Hindlimb muscle (tissue), 1 donor: ENCODE data around the gene CHD5. TPM values are rescaled to one million over a fixed set of nuclear protein-coding genes. Genes with fewer than 3 reads are reported as not detected.

Experiments
- DNase-seq: peaks from one replicate; pipeline ENCODE4 v3.0.0-alpha.2; 2013
- polyA plus RNA-seq: library from polyadenylated mRNA; unstranded; fragments of 120-200 nt; gene quantifications from one replicate; pipeline ENCODE4 v1.2.1, GENCODE V29; 2013; ENCODE audit not compliant: insufficient read length

CHD5 gene
- polyA plus RNA-seq, 1 donor = 0.35 TPM

DNA sequence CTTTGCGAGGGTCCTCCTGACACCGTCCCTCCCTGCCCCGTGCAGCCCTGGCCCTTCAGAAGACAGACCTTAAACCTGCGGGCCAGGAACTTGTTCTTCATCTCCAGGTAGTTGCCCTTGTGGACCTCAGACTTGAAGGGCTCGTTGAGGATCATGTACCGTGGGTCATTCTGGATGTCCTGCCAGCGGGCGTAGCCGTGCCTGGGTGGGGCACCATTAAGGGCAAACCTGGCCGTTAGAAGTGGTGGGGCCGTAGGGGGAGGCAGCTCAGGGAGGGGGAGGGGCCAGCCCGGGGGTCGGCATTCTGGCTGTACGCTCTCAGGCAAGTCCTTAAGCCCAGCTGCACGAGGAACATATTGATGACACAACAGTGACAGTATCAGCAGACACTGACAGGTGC lies 69.8 kb downstream of the CHD5 start:
- no peak for DNase-seq

- no peak for DNase-seq
These were observed 70.4 kb downstream of the CHD5 start for GRCh38 chr1:6109688-6110087.

GRCh38 chr1:6108937-6109614 lies 71.0 kb downstream of the CHD5 start:
- no peak for DNase-seq

GRCh38 chr1:6108476-6108875 lies 71.6 kb downstream of the CHD5 start:
- DNase-seq = no peak

DNA sequence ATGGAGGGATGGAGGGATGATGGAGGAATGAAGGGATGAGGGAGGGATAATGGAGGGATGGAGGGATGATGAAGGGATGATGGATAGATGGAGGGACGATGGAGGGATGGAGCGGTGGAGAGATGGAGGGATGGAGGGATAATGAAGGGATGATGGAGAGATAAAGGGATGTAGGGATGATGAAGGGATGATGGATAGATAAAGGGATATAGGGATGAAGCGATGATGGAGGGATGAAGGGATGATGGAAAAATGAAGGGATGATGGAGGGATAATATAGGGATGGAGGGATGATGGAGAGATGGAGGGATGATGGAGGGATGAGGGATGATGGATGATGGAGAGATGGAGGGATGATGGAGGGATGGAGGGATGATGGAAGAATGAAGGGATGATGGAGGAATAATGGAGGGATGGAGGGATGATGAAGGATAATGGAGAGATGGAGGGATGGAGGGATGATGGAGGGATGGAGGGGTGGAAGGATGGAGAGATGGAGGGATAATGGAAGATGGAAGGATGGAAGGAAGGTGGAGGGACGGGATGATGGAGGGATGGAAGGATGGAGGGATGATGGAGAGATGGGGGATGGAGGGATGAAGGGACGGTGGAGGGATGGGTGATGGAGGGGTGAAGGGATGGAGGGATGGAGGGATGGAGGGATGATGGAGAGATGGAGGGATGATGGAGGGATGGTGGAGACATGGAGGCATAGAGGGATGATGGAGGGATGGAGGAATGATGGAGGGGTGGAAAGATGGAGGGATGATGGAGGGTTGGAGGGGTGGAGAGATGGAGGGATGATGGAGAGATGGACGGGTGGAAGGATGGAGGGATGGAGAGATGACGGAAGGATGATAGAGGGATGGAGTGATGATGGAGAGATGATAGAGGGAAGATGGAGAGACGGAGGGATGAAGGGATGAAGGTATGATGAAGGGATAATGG lies 72.4 kb downstream of the CHD5 start:
- no peak for DNase-seq

GRCh38 chr1:6106977-6107376 lies 73.1 kb downstream of the CHD5 start:
- DNase-seq = no peak

- no peak for DNase-seq
These were observed 73.8 kb downstream of the CHD5 start for GRCh38 chr1:6106321-6106731.

DNA sequence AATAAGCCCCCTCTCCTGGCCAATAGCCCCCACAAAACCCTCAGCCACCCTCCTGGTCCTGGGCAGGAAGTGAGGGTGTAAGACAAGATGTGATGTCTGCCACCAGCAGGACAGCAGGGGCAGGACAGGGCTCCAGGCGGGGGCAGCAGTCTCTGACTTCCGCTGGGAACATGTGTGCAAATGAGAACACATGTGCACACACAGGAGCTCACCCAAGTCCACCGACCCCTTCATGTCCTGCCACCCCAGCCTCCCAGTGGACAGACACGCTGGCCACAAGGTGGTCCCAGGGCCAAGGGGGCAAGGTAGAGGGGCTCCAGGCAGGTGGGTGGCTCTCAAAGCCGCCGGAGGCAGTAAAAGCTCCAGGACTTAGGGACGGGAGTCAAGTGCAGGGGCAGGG lies 74.4 kb downstream of the CHD5 start:
- DNase-seq = no peak

DNA sequence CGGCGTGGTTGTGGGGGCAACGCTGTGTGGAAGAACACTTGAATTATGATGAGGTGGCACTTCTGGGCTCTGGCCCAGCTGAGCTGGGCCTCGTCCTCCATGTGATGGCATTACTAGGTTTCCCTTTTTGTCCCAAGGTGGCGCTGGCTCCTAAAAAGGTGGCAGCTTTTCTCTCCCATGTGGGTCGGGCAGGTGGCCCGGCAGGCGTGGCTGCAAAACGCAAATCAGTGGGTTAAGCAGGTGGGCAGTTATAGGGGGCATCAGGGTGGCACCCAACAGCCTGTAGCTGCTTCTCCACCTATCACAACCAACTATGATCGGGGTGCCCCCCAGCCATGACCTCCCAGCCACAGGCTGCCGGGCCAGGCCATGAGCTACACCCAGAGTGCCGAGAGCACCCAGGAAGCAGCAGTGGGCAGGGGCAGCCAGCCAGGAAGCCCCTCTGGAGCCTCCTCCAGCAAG lies 74.9 kb downstream of the CHD5 start:
- DNase-seq = no peak

GRCh38 chr1:6104631-6105030 lies 75.5 kb downstream of the CHD5 start:
- DNase-seq = no peak

GRCh38 chr1:6103854-6104530 lies 76.1 kb downstream of the CHD5 start:
- DNase-seq = no peak

DNA sequence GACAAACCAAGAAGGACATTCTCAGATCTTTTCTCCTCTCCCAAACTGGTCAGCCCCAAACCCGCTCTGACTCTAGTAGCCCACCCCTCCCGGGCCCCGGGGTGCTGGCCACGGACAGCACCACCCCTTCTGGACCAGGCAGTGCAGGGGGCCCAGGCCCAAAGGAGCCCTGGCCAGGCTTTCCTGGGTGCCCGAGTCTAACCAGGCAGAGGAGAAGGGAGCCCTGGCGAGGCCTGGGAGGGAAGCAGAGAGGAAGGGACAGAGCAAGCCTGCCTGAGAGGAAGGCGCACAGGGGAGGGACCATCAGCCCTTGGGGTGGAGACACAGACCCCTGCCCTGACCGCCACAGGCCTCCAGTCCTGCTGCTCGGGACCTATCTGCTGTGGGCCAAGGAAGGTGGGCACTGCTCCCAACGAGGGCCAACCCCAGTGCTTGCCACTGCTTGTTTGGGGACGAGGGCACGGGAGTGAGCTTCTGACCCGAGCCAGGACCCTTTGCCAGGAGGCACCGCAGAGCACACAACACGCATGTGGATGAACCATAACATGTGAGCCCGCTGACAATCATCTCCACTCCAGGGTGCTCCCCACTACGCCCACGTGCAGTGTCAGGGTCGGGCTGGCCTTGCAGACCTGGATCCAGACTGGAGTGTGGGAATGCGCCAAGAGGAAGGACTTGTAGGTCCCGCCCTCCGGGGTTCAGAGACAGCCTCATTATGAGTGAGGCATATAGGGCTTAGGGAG lies 76.8 kb downstream of the CHD5 start:
- no peak for DNase-seq

DNA sequence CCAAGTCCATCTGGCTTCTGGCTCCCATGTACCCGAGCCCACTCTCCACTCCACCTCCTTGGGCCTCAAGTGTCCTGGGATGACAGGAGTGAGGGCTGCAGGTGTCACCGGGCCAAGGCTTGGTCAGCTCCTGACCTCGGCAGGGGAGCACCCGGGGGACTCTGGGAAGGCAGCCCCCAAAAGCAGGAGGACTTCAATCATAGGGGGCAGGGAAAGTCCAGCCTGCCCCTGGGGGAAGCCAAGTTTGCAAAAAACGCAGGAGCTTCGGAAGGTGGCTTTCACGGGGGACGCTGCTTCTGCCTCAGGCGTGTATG lies 77.6 kb downstream of the CHD5 start:
- DNase-seq = no peak

DNA sequence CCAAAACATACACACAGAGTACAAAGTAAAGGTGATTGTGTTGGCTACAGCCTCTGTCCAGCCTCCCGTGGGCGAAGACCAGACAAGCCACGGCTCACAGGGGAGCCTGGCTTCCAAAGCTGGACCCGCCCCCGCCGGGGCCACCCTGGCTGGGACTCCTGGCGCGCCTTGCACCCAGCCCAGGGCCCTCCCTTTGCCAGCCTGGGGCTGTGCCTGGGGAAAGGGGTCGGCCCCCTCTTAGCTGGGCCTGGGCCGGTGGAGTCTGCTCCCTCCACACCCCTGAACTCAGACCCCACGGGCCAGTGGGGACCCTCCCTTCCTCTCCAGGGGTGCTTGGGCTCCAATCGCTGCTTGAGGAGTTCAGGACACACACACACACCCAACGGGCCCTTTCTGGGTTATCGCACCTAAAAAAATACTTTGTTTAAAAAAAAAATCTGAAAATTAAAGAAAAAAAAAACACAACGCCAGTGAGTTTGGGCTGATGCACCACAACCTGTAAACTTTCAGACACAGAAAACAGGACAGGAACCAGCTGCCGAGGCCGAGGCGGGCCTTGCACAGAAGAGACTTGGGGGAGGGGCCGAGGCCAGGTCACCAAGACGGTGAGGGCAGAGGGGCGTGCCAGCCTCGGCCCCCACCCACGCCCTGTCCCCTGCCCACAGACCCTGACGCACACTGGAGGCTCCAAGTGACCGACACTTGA lies 78.1 kb downstream of the CHD5 start:
- DNase-seq = no peak

DNA sequence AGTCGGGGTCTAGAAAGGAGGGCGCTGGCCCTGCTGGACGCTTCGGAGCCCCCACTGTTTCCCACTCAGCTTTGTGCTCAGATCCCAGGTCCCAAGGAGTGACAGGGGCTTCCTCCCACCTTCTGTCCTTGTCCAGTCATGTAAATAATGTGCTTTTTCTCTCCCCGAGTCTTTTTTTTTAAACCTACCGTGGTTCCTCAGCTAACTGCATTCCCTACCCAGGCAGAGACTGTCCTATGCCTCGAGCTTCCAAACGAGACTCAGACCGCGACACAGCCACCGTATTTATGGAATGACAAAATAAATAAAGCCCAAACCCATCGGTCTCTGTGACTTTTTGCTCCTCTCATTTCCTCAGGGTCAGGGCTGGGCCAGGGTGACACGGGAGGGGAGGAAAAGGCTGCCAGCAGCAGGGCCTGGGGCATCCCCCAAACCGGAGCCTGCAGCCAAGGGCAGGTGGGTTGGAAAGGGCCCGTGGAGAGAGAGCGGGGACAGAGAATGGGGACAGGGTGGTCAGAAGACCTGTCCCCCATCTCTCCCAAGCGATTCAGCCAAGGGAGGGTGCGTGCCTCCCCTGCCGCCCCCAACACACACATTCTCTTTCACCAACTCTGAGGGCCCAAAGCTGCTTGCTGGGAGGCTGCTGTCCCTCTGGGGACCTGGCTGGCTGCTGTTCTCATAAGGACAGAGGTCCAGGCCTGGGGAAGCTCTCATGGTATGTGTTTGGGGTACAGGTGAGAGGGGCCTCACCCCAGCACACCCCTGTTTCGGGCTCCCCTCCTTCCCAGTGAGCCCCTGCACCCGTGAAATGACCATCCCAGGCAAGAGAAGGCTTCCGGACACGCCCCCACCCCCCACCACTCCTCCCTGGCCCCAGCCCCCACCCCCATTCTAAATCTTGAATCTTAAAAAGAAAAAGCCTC lies 79.0 kb downstream of the CHD5 start:
- no peak for DNase-seq

GRCh38 chr1:6099787-6100765 lies 80.0 kb downstream of the CHD5 start:
- no peak for DNase-seq

DNA sequence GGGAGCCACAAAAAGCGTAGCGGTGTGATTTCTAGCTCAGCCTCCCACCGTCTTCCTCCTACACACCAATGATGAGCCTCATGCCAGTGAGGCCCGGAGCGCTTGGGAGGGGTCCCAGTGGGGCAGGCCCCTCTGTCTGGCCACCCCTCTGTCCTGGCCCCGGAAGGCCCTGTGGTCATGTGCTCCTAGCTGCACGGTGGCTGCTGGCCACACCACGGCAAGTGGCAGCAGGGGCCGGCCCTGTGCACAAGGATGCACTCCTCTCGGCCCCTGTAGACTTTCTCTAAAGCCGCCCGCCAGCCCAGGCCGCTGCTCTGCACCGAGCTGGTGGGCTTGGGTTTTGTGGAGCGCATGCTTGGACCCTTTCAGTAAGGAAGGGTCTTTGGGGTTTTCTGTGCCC lies 80.8 kb downstream of the CHD5 start:
- DNase-seq = no peak

DNA sequence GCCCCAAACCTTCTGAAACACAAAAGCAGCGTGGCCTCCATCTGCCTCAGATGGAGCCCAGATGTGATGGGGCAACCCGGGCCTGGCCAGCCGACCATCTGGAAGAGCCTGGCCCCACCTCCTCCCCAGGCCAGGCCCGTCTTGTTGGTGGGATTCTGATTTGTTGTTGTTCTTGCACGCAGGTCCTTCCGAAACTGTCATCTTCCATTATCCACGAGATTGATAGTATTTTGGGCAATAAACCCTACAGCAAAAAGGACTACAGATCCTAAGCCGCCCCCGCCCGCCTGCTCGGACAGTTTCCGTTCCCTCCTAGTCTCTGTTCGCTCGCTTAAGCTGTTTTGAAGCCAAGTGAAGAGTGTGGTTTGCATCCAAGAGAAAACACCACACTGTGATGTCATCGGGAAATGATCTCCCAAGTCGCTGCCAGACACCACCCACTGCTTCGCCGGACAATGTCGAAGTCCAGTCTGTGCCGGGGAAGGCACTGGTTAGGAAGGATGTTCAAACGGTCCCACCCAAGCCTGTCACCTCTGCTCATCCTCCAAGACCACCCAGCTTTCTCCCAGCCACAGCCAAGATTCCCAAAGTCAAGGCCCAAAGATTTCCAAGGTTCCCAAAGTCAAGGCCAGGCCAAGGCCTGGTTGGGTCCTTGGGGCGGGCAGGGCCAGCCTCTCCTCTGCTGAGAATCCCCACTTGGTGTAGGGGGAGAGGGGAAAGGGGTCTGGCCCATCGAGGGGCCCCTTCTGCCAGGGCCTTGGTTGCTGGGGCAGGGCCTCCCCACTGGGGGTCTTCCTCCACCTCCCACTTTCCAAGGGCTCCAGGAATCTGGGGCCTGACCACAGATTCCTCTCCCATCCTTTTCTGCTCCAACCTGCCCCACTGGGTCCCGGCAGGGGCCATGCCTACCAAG lies 81.6 kb downstream of the CHD5 start:
- peak; percentile 76 for DNase-seq

DNA sequence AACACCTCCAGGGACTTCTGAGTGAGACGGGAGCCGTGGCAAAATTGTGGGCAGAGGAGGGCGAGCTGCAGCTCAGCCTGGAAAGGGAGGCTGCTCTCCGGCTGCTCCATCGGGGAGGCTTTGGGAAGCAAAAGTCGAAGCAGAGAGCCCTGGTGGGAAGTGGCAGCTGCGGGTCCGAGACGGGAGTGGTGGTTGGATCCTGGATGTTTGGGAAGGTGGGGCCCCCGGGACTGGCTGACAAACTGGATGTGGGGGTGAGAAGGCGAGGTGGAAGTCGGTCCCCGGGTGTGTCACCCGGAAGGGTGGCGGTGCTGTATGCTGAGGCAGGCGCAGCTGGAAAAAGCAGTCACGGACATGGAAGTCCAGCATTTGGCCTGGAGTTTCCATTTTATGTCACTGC lies 82.3 kb downstream of the CHD5 start:
- no peak for DNase-seq
